ENCODE data around the gene MLLT10. TPM values are rescaled to one million over a fixed set of nuclear protein-coding genes. Genes with fewer than 3 reads are reported as not detected.

Gene MLLT10
- total and polyA plus RNA-seq, 9 of the 15 experiments (the other 6 are each of a cell fraction or from before 2014, with no cell fraction given): 18.8 to 81.4 (median 64.2) TPM

DNA sequence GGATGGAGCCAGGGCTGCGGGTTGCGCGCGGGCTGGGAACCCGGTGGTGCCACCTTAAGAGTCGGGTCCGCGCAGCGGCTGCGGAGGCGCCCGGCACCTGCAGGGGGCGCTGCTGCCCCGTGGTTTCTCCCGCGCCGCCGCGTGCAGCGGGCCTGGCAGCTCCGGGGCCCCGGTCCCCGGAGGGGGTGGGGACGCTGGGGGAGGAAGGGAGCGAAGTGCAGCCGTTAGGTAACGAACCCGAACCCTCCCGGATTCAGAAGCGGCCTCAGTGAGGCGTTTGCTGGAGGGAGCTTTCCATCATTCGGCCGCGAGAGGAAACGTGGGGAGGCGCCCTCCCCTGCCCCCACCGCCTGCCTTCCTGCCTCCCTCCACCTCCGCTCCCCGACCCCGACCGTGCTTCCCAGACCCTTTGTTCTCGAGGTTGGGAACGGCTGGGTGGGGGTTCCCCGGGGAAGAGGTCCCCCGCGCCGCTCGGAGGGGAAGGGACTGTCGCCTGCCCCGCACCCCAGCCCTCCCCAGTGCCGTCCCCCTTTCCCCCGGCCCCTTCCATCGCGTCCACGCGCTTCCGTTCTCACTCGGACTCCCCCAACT, 38.2 kb upstream of the MLLT10 start (continued):
- TF ChIP-seq, protein P1, sequence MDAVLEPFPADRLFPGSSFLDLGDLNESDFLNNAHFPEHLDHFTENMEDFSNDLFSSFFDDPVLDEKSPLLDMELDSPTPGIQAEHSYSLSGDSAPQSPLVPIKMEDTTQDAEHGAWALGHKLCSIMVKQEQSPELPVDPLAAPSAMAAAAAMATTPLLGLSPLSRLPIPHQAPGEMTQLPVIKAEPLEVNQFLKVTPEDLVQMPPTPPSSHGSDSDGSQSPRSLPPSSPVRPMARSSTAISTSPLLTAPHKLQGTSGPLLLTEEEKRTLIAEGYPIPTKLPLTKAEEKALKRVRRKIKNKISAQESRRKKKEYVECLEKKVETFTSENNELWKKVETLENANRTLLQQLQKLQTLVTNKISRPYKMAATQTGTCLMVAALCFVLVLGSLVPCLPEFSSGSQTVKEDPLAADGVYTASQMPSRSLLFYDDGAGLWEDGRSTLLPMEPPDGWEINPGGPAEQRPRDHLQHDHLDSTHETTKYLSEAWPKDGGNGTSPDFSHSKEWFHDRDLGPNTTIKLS (IDR thresholded peaks at IDR 0.05; ENCODE audit: borderline replicate concordance, low read depth): no peak
- TF ChIP-seq DACH1 (IDR thresholded peaks at IDR 0.05; ENCODE audit: partially characterized antibody) (no peak), MTA3 (IDR thresholded peaks at IDR 0.05; ENCODE audit: borderline replicate concordance) (peak; percentile 42), E4F1 (CRISPR knock-in tag; IDR thresholded peaks at IDR 0.05; ENCODE audit: borderline replicate concordance) (no peak), ATF4 (CRISPR knock-in tag; IDR thresholded peaks at IDR 0.05) (no peak), ZNF140 (CRISPR knock-in tag; IDR thresholded peaks at IDR 0.05) (no peak), ZBTB8A (IDR thresholded peaks at IDR 0.05; ENCODE audit: partially characterized antibody) (no peak), ETS2 (tag; IDR thresholded peaks at IDR 0.05; ENCODE audit: borderline replicate concordance, poor library complexity, severe bottlenecking) (no peak), ZNF212 (CRISPR knock-in tag; IDR thresholded peaks at IDR 0.05) (no peak), ZNF175 (CRISPR knock-in tag; IDR thresholded peaks at IDR 0.05; ENCODE audit: low read depth) (no peak), SRF (CRISPR knock-in tag; IDR thresholded peaks at IDR 0.05) (peak in 1 of 2 experiments; percentile 42; a peak in 1 of 4 replicates), MBD1 (CRISPR knock-in tag; IDR thresholded peaks at IDR 0.05) (no peak)
- TF ChIP-seq, protein P2, sequence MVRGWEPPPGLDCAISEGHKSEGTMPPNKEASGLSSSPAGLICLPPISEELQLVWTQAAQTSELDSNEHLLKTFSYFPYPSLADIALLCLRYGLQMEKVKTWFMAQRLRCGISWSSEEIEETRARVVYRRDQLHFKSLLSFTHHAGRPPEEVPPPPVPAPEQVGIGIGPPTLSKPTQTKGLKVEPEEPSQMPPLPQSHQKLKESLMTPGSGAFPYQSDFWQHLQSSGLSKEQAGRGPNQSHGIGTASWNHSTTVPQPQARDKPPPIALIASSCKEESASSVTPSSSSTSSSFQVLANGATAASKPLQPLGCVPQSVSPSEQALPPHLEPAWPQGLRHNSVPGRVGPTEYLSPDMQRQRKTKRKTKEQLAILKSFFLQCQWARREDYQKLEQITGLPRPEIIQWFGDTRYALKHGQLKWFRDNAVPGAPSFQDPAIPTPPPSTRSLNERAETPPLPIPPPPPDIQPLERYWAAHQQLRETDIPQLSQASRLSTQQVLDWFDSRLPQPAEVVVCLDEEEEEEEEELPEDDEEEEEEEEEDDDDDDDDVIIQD (CRISPR knock-in tag; IDR thresholded peaks at IDR 0.05): no peak
- TF ChIP-seq, protein P3, sequence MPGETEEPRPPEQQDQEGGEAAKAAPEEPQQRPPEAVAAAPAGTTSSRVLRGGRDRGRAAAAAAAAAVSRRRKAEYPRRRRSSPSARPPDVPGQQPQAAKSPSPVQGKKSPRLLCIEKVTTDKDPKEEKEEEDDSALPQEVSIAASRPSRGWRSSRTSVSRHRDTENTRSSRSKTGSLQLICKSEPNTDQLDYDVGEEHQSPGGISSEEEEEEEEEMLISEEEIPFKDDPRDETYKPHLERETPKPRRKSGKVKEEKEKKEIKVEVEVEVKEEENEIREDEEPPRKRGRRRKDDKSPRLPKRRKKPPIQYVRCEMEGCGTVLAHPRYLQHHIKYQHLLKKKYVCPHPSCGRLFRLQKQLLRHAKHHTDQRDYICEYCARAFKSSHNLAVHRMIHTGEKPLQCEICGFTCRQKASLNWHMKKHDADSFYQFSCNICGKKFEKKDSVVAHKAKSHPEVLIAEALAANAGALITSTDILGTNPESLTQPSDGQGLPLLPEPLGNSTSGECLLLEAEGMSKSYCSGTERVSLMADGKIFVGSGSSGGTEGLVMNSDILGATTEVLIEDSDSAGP (CRISPR knock-in tag; IDR thresholded peaks at IDR 0.05): peak; percentile 55; the same call in 1 of the 2 replicates
- TF ChIP-seq, protein P4, sequence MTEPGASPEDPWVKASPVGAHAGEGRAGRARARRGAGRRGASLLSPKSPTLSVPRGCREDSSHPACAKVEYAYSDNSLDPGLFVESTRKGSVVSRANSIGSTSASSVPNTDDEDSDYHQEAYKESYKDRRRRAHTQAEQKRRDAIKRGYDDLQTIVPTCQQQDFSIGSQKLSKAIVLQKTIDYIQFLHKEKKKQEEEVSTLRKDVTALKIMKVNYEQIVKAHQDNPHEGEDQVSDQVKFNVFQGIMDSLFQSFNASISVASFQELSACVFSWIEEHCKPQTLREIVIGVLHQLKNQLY (CRISPR knock-in tag; conservative IDR thresholded peaks at IDR 0.05): no peak
